ENCODE results near the gene LIN9.
"Not testable (repeated sequence)": the region's sequence is repeated elsewhere in the genome, so short reads cannot be mapped to it uniquely, and the experiment has no call there.

Gene LIN9, protein sequence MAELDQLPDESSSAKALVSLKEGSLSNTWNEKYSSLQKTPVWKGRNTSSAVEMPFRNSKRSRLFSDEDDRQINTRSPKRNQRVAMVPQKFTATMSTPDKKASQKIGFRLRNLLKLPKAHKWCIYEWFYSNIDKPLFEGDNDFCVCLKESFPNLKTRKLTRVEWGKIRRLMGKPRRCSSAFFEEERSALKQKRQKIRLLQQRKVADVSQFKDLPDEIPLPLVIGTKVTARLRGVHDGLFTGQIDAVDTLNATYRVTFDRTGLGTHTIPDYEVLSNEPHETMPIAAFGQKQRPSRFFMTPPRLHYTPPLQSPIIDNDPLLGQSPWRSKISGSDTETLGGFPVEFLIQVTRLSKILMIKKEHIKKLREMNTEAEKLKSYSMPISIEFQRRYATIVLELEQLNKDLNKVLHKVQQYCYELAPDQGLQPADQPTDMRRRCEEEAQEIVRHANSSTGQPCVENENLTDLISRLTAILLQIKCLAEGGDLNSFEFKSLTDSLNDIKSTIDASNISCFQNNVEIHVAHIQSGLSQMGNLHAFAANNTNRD

DNA sequence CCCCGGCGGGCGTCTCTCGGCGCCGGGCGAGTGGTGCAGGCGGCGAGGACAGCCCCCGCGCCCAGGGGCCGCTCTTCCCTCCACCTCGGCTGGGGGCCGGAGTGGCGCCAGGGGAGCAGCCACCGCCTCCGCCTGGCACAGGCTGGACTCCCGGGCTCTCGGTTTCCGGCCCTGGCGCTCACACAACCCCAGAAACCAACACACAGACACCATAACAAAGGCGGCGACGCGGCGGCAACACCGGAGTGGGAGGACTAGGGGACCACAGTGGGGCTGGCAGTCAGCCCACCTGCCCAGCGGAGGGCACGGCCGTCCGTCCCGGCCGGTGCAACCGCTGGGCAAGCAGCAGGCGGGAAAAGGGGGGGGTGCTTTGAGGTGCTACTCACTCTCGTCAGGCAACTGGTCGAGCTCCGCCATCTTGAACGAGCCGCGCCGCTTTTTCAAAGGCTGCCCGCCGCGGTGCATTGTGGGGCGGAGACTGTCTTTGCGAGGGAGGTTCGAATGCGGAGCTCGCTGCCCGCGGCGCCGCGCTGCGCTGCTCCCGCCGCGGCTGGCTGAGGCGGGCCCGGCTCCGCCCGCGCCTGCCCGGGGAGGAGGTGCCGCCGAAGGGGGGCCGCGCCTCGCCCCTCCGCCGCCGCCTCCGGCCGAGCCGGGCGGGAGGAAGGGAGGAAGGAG, at the start of gene LIN9:
TSS of gene LIN9 (minus strand) at position 442 of the 675 bp plus-strand sequence. CDS start at position 417, 25 bp downstream.
- DNase-seq (ENCODE audit: low read depth, low spot score) = peak; percentile 71

DNA sequence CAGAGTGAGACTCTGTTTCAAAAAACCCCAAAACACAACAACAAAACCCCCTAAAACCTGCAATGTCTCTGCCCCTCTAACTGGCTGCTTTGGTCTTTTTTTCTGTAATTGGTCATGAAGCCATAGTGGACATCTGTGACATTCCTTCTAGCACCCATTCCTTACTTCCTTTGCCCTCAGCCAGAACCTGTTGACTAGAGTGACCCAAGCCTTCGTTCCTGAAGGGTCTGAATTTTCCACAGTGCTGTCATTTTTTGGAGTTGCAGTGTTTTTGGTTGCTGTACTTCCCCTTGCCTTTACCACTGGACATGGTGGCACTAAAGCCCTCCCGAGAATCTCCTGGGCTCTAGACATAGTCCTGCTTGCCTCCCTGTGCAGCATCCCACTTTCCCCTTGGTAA, 48.5 kb upstream of the LIN9 start:
- DNase-seq (ENCODE audit: low read depth, low spot score) = no peak

DNA sequence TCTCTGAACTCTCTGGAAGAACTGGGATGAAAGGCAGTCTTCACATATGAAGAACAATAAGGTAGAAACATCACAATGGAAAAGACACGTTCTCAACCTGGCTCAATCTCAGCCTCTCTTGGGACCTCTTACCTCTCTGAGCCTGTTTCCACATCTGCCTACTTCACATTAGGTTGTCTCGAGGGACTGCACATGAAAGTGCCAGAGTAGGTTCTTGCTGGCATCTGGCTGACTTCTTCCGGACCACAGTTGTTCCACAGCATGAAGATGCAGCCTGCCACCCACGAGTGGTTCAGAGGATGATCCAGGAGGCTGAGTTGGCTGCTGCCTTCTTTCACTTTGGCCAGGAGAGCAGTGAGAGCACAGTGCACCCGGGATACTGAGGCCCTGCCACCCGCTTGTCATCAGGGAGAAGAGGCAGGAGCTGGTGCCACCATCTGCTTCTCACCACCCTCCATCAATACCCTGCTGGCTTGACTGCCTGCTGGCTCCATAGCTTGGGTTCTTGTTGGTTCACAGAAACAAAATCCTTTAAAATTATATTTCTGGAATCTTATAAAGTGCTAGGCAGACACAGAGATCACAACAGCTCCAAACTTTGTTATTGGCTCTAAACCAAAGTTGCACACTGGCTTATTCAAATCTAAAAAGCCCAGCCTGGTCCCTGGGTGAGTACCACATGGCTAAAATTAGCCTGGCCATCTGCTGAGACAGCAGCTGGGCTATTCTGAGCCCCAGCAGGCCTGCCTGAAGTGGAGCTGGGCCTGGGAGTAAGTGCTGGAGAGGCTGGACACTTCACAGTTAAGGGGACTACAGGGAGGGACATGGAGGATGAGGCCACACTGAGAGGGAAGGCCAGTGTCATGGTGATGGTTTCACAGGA, 46.9 kb upstream of the LIN9 start:
- DNase-seq (ENCODE audit: low read depth, low spot score) = no peak

DNA sequence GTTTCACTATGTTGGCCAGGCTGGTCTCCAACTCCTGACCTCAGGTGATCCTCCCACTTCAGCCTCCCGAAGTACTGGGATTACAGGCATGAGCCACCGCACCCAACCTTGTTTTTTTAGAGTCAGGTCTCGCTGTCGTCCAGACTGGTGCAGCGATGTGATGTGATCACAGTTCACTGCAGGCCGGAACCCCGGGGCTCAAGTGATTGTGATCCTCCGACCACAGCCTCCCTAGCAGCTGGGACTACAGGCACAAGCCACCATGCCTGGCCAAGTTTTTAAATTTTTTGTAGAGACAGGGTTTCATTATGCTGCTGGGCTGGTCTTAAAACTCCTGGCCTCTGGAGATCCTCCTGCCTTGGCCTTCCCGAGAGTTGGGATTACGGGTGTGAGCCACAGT, 46.1 kb upstream of the LIN9 start:
- no peak for DNase-seq (ENCODE audit: low read depth, low spot score)

DNA sequence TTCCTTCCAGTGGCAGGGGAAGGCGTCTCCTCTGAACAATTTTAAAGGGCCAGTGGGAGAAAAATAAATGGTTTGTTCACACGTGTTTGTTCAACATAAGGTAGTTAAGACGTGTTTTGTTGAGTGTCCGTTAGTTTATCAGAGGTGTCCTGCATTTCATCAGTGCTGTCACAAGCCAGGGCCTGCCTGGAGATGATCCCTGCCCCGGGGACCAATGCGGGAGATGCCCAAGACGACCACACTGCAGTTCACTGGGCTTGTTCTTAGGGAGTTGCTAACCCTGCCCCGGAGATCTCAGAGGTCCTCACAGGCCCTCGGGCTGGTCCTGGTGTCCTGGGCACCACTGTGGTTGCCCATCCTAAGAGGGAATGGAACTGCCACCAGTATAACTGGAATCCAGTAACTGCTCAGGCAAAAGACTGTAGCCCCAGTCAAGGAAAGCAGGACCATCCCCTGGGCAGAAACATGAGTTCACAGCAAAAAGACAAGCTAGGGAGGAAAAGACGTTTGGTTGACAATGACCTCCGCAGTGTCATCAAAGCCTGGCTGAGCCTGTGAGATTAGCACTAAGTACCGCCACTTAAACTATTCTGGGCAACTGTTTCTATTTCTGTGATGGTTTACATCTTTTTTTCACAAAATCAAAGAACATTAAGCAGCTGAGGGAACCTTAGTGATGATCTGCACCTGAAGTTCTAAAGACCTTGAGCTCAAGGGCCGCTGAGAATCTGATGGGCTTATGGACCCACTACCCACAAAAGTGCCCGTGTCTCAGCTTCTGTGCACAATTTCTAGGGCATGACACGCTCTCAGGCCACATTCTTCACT, 44.9 kb upstream of the LIN9 start:
- DNase-seq (ENCODE audit: low read depth, low spot score) = no peak

DNA sequence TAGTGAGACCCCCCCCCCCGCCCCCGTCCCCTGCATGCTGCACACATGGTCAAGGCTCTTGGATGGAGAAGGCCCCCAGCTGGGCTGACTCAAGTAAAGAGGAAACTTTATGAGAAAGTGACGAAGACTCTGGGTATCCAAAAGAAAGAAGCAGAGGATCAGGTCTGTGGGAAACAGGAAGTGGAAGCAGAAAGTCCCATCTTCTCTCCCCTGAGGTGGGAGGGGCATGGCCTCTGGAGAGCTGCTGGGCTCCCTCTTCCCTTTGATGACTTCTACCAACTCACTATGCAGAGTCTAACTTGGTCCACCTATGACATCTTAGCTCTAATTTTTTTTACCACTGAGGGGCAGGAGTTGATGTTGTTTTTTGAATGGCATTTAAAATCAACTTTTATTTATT, 42.7 kb upstream of the LIN9 start:
- DNase-seq (ENCODE audit: low read depth, low spot score) = no peak

DNA sequence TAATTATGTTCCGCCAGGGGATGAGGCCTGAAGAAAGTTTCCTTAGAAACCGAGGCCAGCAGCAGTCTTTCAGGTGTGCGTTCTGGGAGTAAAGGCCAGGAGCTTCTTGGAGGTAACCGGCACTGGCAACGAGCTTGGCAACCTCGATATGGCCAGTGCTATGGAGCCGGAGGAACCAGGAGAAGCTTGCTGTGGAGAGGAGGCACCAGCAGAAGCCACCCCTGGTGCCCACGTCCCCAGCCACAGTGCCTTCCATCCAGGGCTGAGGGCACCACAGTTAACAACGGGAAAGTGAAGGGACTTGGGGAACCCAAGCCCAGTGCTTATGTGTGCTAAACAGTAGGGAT, 41.5 kb upstream of the LIN9 start:
- DNase-seq (ENCODE audit: low read depth, low spot score) = no peak

DNA sequence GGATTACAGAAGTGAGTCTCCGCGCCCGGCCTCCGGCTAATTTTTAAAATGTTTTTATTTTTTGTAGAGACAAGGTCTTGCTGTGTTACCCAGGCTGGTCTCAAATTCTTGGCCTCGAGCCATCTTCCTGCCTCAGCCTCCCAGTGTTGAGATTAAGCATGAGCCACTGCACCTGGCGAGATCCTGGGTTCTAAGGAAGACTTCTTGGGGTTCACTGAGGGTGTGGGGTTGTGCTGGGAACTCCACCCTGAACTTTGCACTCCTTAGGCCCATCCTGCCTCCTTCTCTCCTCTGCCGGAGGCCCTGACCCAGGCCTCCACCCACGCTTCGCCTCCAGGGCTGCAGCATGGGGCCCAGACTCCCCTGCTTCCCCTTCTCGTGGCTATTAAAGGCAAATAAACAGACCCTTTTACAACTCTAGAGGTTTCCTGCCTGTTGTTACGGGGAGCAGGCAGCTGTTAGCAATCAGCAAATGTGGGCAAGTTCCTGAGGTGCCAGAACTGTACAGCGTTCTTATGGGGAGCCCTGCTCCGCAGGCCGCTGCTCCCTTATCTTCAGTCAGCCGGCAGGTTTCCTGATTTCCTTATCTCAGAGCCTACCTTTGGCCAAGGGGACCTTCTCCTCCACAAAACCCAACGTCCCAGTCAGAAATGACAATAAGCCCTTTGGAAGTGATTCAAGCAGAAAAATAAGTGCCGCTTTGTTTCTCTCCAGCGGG, 41.0 kb upstream of the LIN9 start:
- DNase-seq (ENCODE audit: low read depth, low spot score) = no peak

DNA sequence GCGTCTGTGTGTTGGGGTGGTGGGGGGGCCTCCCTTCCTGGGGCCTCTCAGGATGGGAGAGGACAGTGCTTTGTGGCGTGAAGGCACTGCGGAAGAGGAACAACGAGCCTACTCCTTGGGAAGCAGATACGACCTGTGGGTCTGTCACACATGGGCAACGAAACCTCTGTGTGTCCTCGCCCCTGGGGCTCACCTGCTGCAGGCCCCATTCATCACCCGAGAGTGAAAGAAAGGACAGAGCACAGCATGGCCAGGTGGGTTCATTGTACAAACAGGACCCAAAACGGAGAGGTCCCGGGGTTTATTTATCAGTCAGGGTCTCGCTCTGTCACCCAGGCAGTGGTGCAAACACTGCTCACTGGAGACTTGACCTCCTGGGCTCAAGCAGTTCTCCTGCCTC, 40.1 kb upstream of the LIN9 start:
- no peak for DNase-seq (ENCODE audit: low read depth, low spot score)

DNA sequence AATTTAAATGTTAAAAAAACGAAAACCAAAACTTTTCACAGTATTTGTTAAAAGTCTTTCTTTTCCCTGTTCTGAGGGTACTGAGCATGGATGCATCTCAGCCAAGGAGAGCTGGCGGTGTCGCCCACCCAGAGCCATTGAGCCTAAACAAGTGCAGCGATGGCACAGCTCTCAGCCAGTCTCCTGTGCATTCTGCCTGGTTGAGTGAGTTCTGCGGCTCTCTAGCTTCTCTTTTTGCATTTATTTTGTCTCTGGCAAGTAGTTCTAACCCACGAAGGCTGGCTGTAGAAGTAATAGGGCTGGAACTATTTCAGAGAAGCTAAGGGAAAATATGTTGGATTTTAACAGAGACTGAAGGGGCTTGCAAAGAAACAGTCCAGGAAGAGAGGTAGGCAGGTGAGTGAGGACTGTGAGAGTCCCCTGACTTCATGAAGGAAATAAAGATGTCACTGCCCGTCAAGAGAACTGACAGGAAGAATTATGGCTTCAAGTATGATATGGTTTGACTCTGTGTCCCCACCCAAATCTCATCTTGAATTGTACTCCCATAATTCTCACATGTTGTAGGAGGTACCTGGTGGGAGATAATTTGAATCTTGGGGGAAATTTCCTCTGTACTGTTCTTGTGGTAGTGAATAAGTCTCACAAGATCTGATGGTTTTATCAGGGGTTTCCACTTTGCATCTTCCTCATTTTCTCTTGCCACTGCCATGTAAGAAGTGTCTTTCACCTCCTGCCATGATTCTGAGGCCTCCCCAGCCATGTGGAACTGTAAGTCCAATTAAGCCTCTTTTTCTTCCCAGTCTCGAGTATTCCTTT, 35.7 kb upstream of the LIN9 start:
- DNase-seq (ENCODE audit: low read depth, low spot score) = no peak

DNA sequence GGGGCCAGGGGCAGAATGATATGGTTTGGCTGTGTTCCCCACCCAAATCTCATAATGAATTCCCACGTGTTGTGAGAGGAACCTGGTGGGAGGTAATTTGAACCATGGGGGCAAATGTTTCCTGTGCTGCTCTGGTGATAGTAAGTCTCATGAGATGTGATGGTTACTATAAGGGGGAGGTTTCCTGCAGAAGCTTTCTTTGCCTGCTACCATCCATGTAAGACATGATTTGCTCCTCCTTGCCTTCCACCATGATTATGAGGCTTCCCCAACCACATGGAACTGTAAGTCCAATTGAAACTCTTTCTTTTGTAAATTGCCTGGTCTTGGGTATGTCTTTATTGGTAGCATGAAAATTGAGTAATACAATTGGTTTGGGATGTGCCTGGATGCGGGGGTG, 33.7 kb upstream of the LIN9 start:
- no peak for DNase-seq (ENCODE audit: low read depth, low spot score)

DNA sequence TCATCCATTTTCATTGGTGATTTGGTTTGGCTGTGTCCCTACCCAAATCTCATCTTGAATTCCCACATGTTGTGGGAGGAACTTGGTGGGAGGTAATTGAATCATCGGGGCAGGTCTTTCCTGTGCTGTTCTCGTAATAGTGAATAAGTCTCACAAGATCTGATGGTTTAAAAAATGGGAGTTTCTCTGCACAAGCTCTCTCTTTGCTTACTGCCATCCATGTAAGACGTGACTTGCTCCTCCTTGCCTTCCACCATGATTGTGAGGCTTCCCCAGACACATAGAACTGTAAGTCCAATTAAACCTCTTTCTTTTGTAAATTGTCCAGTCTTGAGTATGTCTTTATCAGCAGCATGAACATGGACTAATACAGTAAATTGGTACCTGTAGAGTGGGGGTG, 31.1 kb upstream of the LIN9 start:
- not testable (repeated sequence) for DNase-seq (ENCODE audit: low read depth, low spot score)

DNA sequence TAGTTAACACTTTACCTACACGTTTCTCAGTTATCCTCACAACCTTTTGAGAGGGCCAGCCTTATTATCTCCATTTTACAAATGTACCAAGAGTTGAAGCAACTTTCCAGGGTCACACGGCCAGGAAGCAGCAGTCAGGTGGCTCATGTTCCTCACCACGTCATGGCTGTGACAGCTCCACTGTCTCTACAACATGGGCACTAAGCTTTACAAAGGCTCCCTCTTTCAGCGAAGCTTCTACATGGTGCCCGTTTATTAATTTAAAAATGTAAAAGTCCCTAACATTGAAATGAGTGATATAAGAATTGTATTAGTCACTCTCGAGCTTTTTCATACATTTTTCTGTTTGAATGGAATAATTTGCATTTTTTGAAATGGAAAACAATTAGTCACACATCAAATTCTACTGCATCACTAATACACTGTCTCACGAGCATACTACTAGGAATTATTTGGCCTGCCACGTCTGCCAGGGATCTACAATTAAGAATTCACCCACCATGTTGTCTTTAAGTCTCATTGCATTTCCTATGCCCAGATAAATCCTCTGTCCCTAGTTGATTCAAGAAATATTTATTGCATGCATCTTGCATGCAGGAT, 28.4 kb upstream of the LIN9 start:
- no peak for DNase-seq (ENCODE audit: low read depth, low spot score)

DNA sequence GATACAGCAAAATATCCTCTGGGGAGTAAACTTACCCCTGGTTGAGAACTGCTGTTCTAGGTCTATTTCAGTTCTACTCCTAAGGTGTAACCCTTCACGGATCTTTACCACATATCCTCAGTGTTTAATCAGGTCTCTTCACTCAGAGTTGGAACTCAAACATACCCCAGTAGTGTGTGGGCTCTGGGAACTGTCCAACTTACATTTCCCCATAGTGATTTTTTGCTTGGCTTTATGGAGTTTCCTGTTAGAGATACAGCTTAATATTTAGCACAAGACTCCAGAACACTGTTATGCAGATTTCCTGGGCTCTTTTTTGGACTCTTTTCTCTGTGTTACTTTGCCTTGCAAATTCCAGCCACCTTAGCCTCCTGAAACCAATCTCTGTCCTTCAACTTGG, 26.7 kb upstream of the LIN9 start:
- DNase-seq (ENCODE audit: low read depth, low spot score) = no peak

DNA sequence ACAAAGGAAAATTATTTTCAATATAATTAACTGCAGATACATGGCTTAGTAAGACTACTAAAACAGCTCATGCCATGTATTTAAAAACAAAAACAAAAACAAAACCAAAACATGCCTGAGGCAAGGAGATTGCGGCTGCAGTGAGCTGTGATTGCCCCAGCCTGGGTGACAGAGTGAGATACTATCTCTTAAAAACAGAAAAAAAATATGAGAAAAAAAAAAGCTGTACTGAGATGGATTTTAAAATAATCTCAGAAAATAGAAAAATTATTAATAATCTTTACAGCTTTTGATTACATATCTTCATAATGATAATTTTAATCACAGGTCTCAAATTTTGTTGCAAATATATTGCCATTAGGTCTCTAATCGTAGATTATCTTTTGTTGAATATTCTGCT, 24.0 kb upstream of the LIN9 start:
- no peak for DNase-seq (ENCODE audit: low read depth, low spot score)

DNA sequence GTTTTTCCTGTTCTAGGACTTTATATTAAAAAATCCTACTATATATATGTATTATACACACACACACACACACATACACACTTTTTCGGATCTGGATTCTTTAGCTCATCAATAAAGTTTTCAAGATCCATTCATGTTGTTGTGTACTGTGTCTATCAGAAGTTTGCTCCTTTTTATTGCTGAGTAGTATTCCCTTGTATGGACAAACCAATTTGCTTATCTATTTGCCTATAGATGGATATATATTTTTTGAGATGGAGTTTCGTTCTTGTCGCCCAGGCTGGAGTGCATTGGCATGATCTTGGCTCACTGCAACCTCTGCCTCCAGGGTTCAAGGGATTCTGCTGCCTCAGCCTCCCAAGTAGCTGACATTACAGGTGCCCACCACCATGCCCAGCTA, 20.3 kb upstream of the LIN9 start:
- DNase-seq (ENCODE audit: low read depth, low spot score) = no peak

DNA sequence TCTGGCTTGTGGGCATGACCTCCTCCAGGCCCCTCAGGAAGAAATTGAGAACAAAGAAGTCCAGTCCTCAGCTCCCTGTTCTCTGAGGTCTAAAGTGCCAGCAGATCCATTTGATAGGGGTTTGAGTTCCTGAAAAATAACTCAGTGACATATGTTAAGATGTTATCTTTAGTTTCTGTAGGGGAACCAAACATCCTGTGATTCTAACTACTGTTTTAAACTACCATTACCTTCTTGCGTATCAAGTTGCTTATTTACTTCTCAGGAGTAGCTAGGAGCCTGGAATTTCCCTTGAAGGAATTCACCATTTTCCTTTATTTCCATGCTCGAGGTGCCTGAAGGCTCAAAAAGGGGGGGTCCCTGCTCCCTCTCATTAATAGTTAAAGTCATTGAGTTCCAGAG, 18.8 kb upstream of the LIN9 start:
- no peak for DNase-seq (ENCODE audit: low read depth, low spot score)

DNA sequence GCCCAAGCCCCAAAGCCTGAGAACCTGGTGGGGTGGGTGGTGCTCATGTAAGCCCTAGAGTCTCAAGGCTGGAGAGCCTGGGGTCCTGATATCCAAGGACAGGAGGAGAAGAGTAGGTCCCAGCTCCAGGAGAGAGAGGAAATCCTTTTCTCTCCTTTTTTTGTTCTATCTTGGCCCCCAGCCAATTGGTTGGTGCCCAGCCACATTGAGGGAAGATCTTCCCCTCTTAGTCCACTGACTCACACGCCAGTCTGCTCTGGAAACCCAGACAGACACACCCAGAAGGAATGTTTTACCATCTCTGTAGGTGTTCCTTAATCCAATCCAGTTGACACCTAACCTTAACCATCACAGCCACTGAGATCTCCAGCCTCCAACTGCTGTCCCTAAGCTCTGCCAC, 16.2 kb upstream of the LIN9 start:
- no peak for DNase-seq (ENCODE audit: low read depth, low spot score)

DNA sequence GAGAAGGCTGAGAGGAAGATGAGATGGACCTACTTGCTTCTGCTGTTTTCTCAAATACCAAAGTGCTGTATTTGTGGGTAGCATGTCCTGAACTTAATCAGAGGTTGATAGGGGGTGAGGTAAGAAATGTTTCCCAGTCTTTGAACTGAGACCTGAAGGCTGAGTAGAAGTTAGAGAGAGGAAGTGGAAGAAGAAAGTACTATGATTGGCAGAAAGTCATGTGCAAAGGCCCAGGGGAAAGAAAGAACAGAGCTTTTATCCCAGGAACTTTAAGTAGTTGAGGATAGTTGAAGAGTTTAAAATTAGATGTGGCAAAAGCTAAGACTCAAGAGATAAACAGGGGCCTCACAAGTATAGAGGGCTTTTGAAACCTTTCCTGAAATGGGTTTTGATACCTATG, 15.5 kb upstream of the LIN9 start:
- DNase-seq (ENCODE audit: low read depth, low spot score) = no peak

All from iPS DF 19.7 (cell line).